GM23248 (cell line): ENCODE data around the gene TMEM139.

ENCODE experiments used
- EZH2 ChIP-seq: fragments of 200-600 bp; sonication (generic); IDR thresholded peaks from 2 replicates; pipeline ENCODE4 v1.6.1; 2018; ENCODE audit warnings: antibody characterized with exemption, mild to moderate bottlenecking; ENCODE audit not compliant: insufficient read depth, poor library complexity, severe bottlenecking
- EZH2phosphoT487 ChIP-seq: fragments of 200-600 bp; sonication (generic); IDR thresholded peaks from 2 replicates; pipeline ENCODE4 v1.6.1; 2018; ENCODE audit warnings: antibody characterized with exemption, moderate library complexity, mild to moderate bottlenecking, low read depth; ENCODE audit not compliant: insufficient read depth

DNA sequence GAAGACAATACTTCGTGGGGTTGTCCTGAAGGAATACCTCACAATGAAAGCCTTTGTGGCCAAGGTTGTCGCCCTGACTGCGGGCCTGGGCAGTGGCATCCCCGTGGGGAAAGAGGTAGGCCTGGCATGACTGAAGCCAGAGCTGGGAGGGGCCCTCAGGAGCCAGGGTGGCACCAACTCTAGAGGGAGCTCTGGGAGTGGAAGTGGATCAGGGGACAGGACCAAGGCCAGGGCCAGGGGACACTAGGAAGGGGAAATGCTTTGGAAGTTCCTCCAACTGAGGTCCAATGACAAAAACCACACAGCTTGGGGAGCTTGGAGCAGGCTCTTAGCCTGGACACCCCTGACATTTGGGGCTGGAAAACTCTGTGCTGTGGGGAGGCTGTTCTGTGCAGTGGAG is 37.0 kb downstream of the TMEM139 start:
- TF ChIP-seq EZH2 (no peak), EZH2phosphoT487 (no peak)
